CD14-positive monocyte (primary cell): Measurements from ENCODE around the gene CLRN3. TPM values are rescaled to one million over a fixed set of nuclear protein-coding genes. Genes with fewer than 3 reads are reported as not detected.
A peak's percentile ranks its signal among the peaks of the same experiment; 100 is the strongest.

Experiments
- DNase-seq, 3 donors: peaks; one replicate each; pipeline ENCODE4 v3.0.0-alpha.2; 2011 to 2022
- H2AFZ ChIP-seq: 2 replicates; pipeline ENCODE4 v1.6.0; 2012; ENCODE audit warnings: mild to moderate bottlenecking, low read depth, low read length, inconsistent platforms; ENCODE audit not compliant: insufficient read depth, poor library complexity, severe bottlenecking
- H3K27ac ChIP-seq, 2 donors: 1 replicate in 1 of 2; 2 replicates in 1 of 2; pipeline ENCODE4 v1.5.1; 2012 to 2013; ENCODE audit warnings: low read length in 2 of 2, control low read depth in 1 of 2, inconsistent platforms in 1 of 2, low read depth in 1 of 2, mild to moderate bottlenecking in 1 of 2
- H3K27me3 ChIP-seq, 2 donors: one replicate each; pipeline versions ENCODE4 v1.6.0 to v1.6.1; 2011 to 2013; ENCODE audit warnings: low read length in 2 of 2; ENCODE audit not compliant: control insufficient read depth in 2 of 2, insufficient read depth in 2 of 2
- H3K36me3 ChIP-seq, 2 donors: replicated peaks in 1 of 2; 1 replicate in 1 of 2; 2 replicates in 1 of 2; pipeline versions ENCODE4 v1.5.1 to v1.6.1; 2012 to 2013; ENCODE audit warnings: low read length in 2 of 2, control low read depth in 1 of 2, inconsistent platforms in 1 of 2, mild to moderate bottlenecking in 1 of 2; ENCODE audit not compliant: insufficient read depth in 2 of 2, control insufficient read depth in 1 of 2
- H3K4me1 ChIP-seq, 2 donors: 1 replicate in 1 of 2; 2 replicates in 1 of 2; pipeline versions ENCODE4 v1.5.1 to v1.6.1; 2012 to 2013; ENCODE audit warnings: low read length in 2 of 2, control low read depth in 1 of 2, inconsistent platforms in 1 of 2, mild to moderate bottlenecking in 1 of 2, moderate library complexity in 1 of 2; ENCODE audit not compliant: insufficient read depth in 2 of 2, control insufficient read depth in 1 of 2
- H3K4me2 ChIP-seq: replicated peaks from 2 replicates; pipeline ENCODE3; 2012; ENCODE audit warnings: low read length, moderate library complexity, mild to moderate bottlenecking; ENCODE audit not compliant: poor library complexity, severe bottlenecking; ENCODE audit errors: extremely low read depth
- H3K4me3 ChIP-seq, 3 experiments: fragments of 200-600 bp in 1 of 3; sonication (generic) in 1 of 3; replicated peaks in 1 of 3; 1 replicate in 2 of 3; 2 replicates in 1 of 3; pipeline ENCODE4 v1.5.1; 2011 to 2013; ENCODE audit warnings: low read length in 3 of 3, mild to moderate bottlenecking in 3 of 3, control low read depth in 2 of 3, low read depth in 2 of 3, inconsistent platforms in 1 of 3, moderate library complexity in 1 of 3
- H3K79me2 ChIP-seq: 2 replicates; pipeline ENCODE4 v1.6.0; 2012; ENCODE audit warnings: mild to moderate bottlenecking, control low read depth, inconsistent platforms, low read length, moderate library complexity; ENCODE audit not compliant: insufficient read depth
- H3K9ac ChIP-seq: 2 replicates; pipeline ENCODE4 v1.6.0; 2017; ENCODE audit warnings: low read length, mild to moderate bottlenecking; ENCODE audit not compliant: insufficient read depth, poor library complexity, severe bottlenecking
- H3K9me3 ChIP-seq, 2 donors: replicated peaks in 1 of 2; 1 replicate in 1 of 2; 2 replicates in 1 of 2; pipeline versions ENCODE4 v1.5.1 to v1.6.1; 2012 to 2013; ENCODE audit warnings: low read length in 2 of 2, control low read depth in 1 of 2; ENCODE audit not compliant: control insufficient read depth in 1 of 2, insufficient read depth in 1 of 2
- H4K20me1 ChIP-seq: 2 replicates; pipeline ENCODE4 v1.6.0; 2012; ENCODE audit warnings: mild to moderate bottlenecking, low read length, control low read depth, moderate library complexity; ENCODE audit not compliant: insufficient read depth
- H3K27ac Mint-ChIP-seq, 7 donors: one replicate each; pipeline ENCODE4 v1.8.0; 2020; ENCODE audit warnings: mild to moderate bottlenecking in 7 of 7, mixed read lengths in 7 of 7, moderate library complexity in 6 of 7, inconsistent platforms in 2 of 7
- H3K27me3 Mint-ChIP-seq, 3 donors: one replicate each; pipeline ENCODE4 v1.8.0; 2021 to 2022; ENCODE audit warnings: low read depth in 3 of 3, mild to moderate bottlenecking in 3 of 3, mixed read lengths in 3 of 3, moderate library complexity in 3 of 3, inconsistent platforms in 1 of 3
- H3K36me3 Mint-ChIP-seq, 2 donors: one replicate each; pipeline ENCODE4 v1.8.0; 2020; ENCODE audit warnings: mixed read lengths in 2 of 2, inconsistent platforms in 1 of 2, mild to moderate bottlenecking in 1 of 2
- H3K4me1 Mint-ChIP-seq: one replicate; pipeline ENCODE4 v1.8.0; 2020; ENCODE audit warnings: mild to moderate bottlenecking, mixed read lengths
- H3K4me3 Mint-ChIP-seq, 2 donors: one replicate each; pipeline ENCODE4 v1.8.0; 2020; ENCODE audit warnings: mild to moderate bottlenecking in 2 of 2, mixed read lengths in 2 of 2, moderate library complexity in 1 of 2
- H3K9me3 Mint-ChIP-seq, 7 donors: one replicate each; pipeline ENCODE4 v1.8.0; 2020 to 2022; ENCODE audit warnings: mixed read lengths in 7 of 7, mild to moderate bottlenecking in 6 of 7, moderate library complexity in 6 of 7, inconsistent platforms in 2 of 7
- CTCF ChIP-seq: fragments of 200-600 bp; IDR thresholded peaks from one replicate; pipeline ENCODE4 v1.8.0; 2022; ENCODE audit warnings: antibody characterized with exemption, mild to moderate bottlenecking
- WGBS: methylation state at CpG from one replicate; pipeline ENCODE4 v1.1.5; 2013; ENCODE audit warnings: missing lambda C conversion rate; ENCODE audit not compliant: insufficient coverage; 5-methylcytosine and 5-hydroxymethylcytosine counted together
- intact Hi-C, 2 donors: fragments of 100-400 bp; cut with micrococcal nuclease; formaldehyde crosslinking; loops; one replicate each; pipeline versions ENCODE4 v1.15.0 to v1.15.1; 2023
- polyA plus RNA-seq, 3 donors: library from polyadenylated mRNA; depleted of rRNA in 1 of 3; unstranded in 2 of 3; stranded (reverse) in 1 of 3; fragments of 300-500 nt in 2 of 3; fragments of >200 nt in 1 of 3; fragmentation: Illumina TruSeq in 2 of 3; gene quantifications; 1 replicate in 2 of 3; 2 replicates in 1 of 3; pipeline ENCODE4 v1.2.3, GENCODE V29; 2012 to 2021

The CLRN3 gene
- polyA plus RNA-seq, 3 donors: 0.16 TPM; not detected in 2

GRCh38 chr10:127878475-127879055, 14.2 kb downstream of the CLRN3 start:
- intact Hi-C loops: no loop called here
- no peak for TF ChIP-seq CTCF
- Mint-ChIP-seq H3K27ac (peak overlapping the region; percentile 87 to 96 (median 93)), H3K9me3 (peaks cover 0 to 2% (median 0%) of the 10 kb centered on the region in 7 donors), H3K4me3 (peak overlapping the region; percentile 47 to 86), H3K36me3 (no peaks in the 10 kb centered on the region), H3K4me1 (peaks cover 79% of the 10 kb centered on the region), H3K27me3 (peaks cover 0 to 2% (median 1%) of the 10 kb centered on the region in 3 donors)
- Histone ChIP-seq H3K9me3 (no peaks in the 10 kb centered on the region), H3K4me3 (peak overlapping the region in 1 of 3 experiments; percentile 41), H3K27me3 (no peaks in the 10 kb centered on the region), H3K36me3 (no peaks in the 10 kb centered on the region), H3K27ac (peak overlapping the region; percentile 85 to 89), H3K9ac (no peak overlapping the region), H3K4me2 (peak overlapping the region; percentile 57), H2AFZ (no peak overlapping the region), H3K79me2 (no peaks in the 10 kb centered on the region), H4K20me1 (no peaks in the 10 kb centered on the region), H3K4me1 (peaks cover 75 to 76% of the 10 kb centered on the region in 2 donors)
- peak; percentile 64 to 86 (median 84) for DNase-seq
- WGBS: 29% methylated on average over 3 of the region's 4 CpGs

DNA sequence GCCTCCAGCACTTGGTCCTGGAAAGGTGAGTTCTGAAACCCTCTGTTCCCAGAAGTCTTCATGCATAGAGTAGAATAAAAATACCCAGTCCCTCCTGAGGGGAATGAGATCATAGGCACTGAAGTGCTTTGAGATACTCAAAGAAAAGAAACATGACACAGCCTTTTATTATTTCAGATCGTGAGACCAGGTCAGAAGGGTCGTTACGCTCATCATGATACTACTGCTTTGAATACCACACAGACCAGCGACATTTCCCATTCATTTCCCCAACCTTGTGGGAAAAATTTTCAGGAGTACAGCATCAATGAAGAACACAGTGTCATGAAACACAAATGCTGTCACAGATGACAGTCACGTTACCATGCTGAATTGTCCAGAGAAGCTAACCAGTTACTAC, 15.0 kb downstream of the CLRN3 start:
- Mint-ChIP-seq H3K9me3 (peaks cover 0 to 2% (median 0%) of the 10 kb centered on the region in 7 donors), H3K27ac (peak overlapping the region in 4 of 7 donors; percentile 35 to 57 (median 41)), H3K27me3 (peaks cover 1 to 2% (median 1%) of the 10 kb centered on the region in 3 donors), H3K4me3 (no peak overlapping the region), H3K4me1 (peaks cover 77% of the 10 kb centered on the region), H3K36me3 (no peaks in the 10 kb centered on the region)
- no peaks in the 10 kb centered on the region for H3K79me2 ChIP-seq
- DNase-seq: no peak
- H3K9ac ChIP-seq: no peak overlapping the region
- H3K36me3 ChIP-seq: no peaks in the 10 kb centered on the region
- TF ChIP-seq CTCF: no peak
- no peaks in the 10 kb centered on the region for H3K27me3 ChIP-seq
- peaks cover 66 to 67% of the 10 kb centered on the region in 2 donors for H3K4me1 ChIP-seq
- H4K20me1 ChIP-seq: no peaks in the 10 kb centered on the region
- peak overlapping the region in 1 of 2 donors; percentile 89 for H3K27ac ChIP-seq
- no peak overlapping the region for H3K4me2 ChIP-seq
- no peak overlapping the region for H3K4me3 ChIP-seq
- WGBS: 97% methylated on average over 5 of the region's 5 CpGs
- intact Hi-C loops: no loop called here
- H2AFZ ChIP-seq: no peak overlapping the region
- H3K9me3 ChIP-seq: no peaks in the 10 kb centered on the region
